B cell (primary cell): ENCODE data around the gene GLG1. TPM values are rescaled to one million over a fixed set of nuclear protein-coding genes. Genes with fewer than 3 reads are reported as not detected.

Source experiments
- ATAC-seq: fragments of 200-7000 bp; cut with Tn5 transposase; one replicate; pipeline ENCODE4 v1.10.0; 2021; ENCODE audit warnings: low read depth, mild to moderate bottlenecking, moderate number of reproducible peaks, moderate library complexity
- CTCF ChIA-PET: fragments of 350-600 bp; sonication (Branson Sonifier 250); formaldehyde crosslinking; loops from one replicate; lab custom pipeline; 2021; ENCODE audit warnings: antibody characterized with exemption, inconsistent platforms; lab: Charles Lee
- POLR2A ChIA-PET: fragments of 350-600 bp; sonication (Branson Sonifier 250); formaldehyde crosslinking; loops from one replicate; lab custom pipeline; 2021; ENCODE audit warnings: antibody characterized with exemption; lab: Charles Lee
- DNase-seq: peaks from one replicate; pipeline ENCODE4 v3.0.0; 2013
- H2AFZ ChIP-seq: 2 replicates; pipeline ENCODE4 v1.6.1; 2012; ENCODE audit warnings: mild to moderate bottlenecking, low read depth, low read length; ENCODE audit not compliant: insufficient read depth, poor library complexity, severe bottlenecking
- H3K27ac ChIP-seq, 2 donors: 1 replicate in 1 of 2; 2 replicates in 1 of 2; pipeline ENCODE4 v1.5.1; 2012 to 2013; ENCODE audit warnings: low read length in 2 of 2, mild to moderate bottlenecking in 2 of 2, moderate library complexity in 1 of 2
- H3K27me3 ChIP-seq, 4 experiments: fragments of 200-600 bp in 1 of 4; sonication (generic) in 1 of 4; replicated peaks in 1 of 4; 1 replicate in 2 of 4; 2 replicates in 2 of 4; pipeline versions ENCODE4 v1.6.1 to v1.7.0; 2013 to 2016; ENCODE audit warnings: low read length in 3 of 4, mild to moderate bottlenecking in 2 of 4, mixed read lengths in 1 of 4, moderate library complexity in 1 of 4; ENCODE audit not compliant: insufficient read depth in 4 of 4, control insufficient read depth in 3 of 4; ENCODE audit errors: control extremely low read depth in 1 of 4
- H3K36me3 ChIP-seq, 2 experiments: replicated peaks in 1 of 2; 1 replicate in 1 of 2; 2 replicates in 1 of 2; pipeline versions ENCODE4 v1.6.1 to v1.7.1; 2013; ENCODE audit warnings: low read length in 1 of 2; ENCODE audit not compliant: insufficient read depth in 2 of 2, control insufficient read depth in 1 of 2; ENCODE audit errors: control extremely low read depth in 1 of 2, extremely low read depth in 1 of 2
- H3K4me1 ChIP-seq, 2 donors: fragments of 200-600 bp in 1 of 2; sonication (generic) in 1 of 2; 1 replicate in 1 of 2; 2 replicates in 1 of 2; pipeline versions ENCODE4 v1.5.1 to v1.6.1; 2013 to 2017; ENCODE audit warnings: low read length in 2 of 2; ENCODE audit not compliant: control insufficient read depth in 2 of 2, insufficient read depth in 2 of 2
- H3K4me2 ChIP-seq: replicated peaks from 2 replicates; pipeline ENCODE3; 2012; ENCODE audit warnings: mild to moderate bottlenecking, low read depth, low read length; ENCODE audit not compliant: poor library complexity, severe bottlenecking
- H3K4me3 ChIP-seq, 5 experiments: fragments of 200-600 bp in 1 of 5; sonication (generic) in 1 of 5; 1 replicate in 3 of 5; 2 replicates in 2 of 5; pipeline versions ENCODE4 v1.5.1 to v1.7.0; 2011 to 2016; ENCODE audit warnings: low read length in 4 of 5, mild to moderate bottlenecking in 4 of 5, low read depth in 2 of 5, control low read depth in 1 of 5, moderate library complexity in 1 of 5; ENCODE audit not compliant: insufficient read depth in 1 of 5; ENCODE audit errors: control extremely low read depth in 1 of 5, extremely low read depth in 1 of 5
- H3K79me2 ChIP-seq: fragments of 200-600 bp; sonication (generic); one replicate; pipeline ENCODE4 v1.6.0; 2016; ENCODE audit warnings: low read length; ENCODE audit not compliant: control insufficient read depth, insufficient read depth
- H3K9ac ChIP-seq: fragments of 200-600 bp; sonication (generic); 2 replicates; pipeline ENCODE4 v1.6.1; 2017; ENCODE audit warnings: mild to moderate bottlenecking, low read length, moderate library complexity
- H3K9me3 ChIP-seq, 3 donors: one replicate each; pipeline versions ENCODE4 v1.6.1 to v1.7.1; 2013; ENCODE audit warnings: low read length in 2 of 3; ENCODE audit not compliant: control insufficient read depth in 2 of 3, insufficient read depth in 1 of 3; ENCODE audit errors: control extremely low read depth in 1 of 3
- H4K20me1 ChIP-seq: 2 replicates; pipeline ENCODE4 v1.6.0; 2012; ENCODE audit warnings: mild to moderate bottlenecking, low read length; ENCODE audit not compliant: insufficient read depth, control insufficient read depth, poor library complexity, severe bottlenecking
- H3K27ac Mint-ChIP-seq: one replicate; pipeline ENCODE4 v1.8.0; 2021; ENCODE audit warnings: mixed read lengths
- H3K27me3 Mint-ChIP-seq: one replicate; pipeline ENCODE4 v1.8.0; 2021; ENCODE audit warnings: mixed read lengths
- H3K4me1 Mint-ChIP-seq: one replicate; pipeline ENCODE4 v1.8.0; 2021; ENCODE audit warnings: mixed read lengths
- H3K4me3 Mint-ChIP-seq: one replicate; pipeline ENCODE4 v1.8.0; 2021; ENCODE audit warnings: mixed read lengths
- H3K9me3 Mint-ChIP-seq: one replicate; pipeline ENCODE4 v1.8.0; 2022; ENCODE audit warnings: mixed read lengths; ENCODE audit not compliant: insufficient read depth
- EZH2 ChIP-seq: IDR thresholded peaks from 2 replicates; pipeline ENCODE4 v1.6.1; 2012; ENCODE audit warnings: borderline replicate concordance, low read depth, mild to moderate bottlenecking, moderate library complexity, low read length; ENCODE audit not compliant: insufficient read depth, poor library complexity, severe bottlenecking
- WGBS: methylation state at CpG from one replicate; pipeline ENCODE4 v1.1.5; 2013; ENCODE audit warnings: missing lambda C conversion rate; ENCODE audit not compliant: insufficient coverage; 5-methylcytosine and 5-hydroxymethylcytosine counted together
- intact Hi-C: fragments of 100-400 bp; cut with micrococcal nuclease; formaldehyde crosslinking; loops from one replicate; pipeline ENCODE4 v1.10.0; 2022
- polyA plus RNA-seq: library from polyadenylated mRNA; depleted of rRNA; stranded (reverse); fragments of >200 nt; gene quantifications from 2 replicates; pipeline ENCODE4 v1.2.3, GENCODE V29; 2012
- total RNA-seq, 2 donors: library from RNA; stranded (reverse); fragments of 120-200 nt in 1 of 2; gene quantifications; 1 replicate in 1 of 2; 2 replicates in 1 of 2; pipeline versions ENCODE4 v1.2.3 to v1.2.4, GENCODE V29; 2013 to 2022
- TF ChIP-seq, protein P1 (sequence below): fragments of 200-600 bp; IDR thresholded peaks from one replicate; pipeline ENCODE4 v1.8.0; 2022; ENCODE audit warnings: antibody characterized with exemption, mild to moderate bottlenecking

The GLG1 gene
- total and polyA plus RNA-seq, 2 donors (not counting 1 experiment from before 2014, with no cell fraction given) = 28.3 to 114 TPM

DNA sequence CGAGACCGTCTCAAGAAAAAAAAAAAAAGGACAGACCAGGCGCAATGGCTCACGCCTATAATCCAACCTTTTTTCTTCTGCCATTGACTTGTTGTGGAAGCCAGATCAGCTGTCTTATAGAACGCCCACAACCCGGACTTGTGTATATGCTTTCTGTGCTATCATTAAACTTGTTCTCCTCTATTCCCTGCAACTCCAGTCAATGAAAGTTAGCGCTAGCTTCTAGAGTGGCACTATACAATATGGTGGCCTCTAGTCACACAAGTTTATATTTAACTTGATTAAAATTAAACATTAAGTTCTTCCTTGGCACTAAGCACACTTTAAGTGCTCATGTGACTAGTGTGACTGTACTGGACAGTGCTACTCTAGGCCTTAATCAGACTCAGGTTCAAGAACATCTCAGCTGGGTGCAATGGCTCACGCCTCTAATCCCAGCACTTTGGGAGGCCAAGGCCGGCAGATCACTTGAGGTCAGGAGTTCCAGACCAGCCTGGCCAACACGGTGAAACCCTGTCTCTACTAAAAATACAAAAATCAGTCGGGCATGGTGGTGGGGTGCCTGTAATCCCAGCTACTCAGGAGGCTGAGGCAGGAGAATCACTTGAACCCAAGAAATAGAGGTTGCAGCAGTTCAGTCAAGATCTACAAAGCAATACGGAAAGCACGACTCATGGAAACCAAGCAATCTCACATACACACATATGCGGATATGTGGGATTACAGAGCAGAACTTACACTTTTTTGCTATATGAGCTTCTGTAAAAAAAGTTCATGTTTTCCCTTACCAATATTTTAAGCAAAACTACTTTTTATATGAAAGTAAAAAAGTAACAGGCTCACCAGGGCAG, 18.8 kb upstream of the GLG1 start:
- H3K27me3 Mint-ChIP-seq = no peaks in the 10 kb centered on the region
- H3K4me3 Mint-ChIP-seq = no peak overlapping the region
- no peak for ATAC-seq
- no peak for TF ChIP-seq EZH2
- TF ChIP-seq, protein P1, sequence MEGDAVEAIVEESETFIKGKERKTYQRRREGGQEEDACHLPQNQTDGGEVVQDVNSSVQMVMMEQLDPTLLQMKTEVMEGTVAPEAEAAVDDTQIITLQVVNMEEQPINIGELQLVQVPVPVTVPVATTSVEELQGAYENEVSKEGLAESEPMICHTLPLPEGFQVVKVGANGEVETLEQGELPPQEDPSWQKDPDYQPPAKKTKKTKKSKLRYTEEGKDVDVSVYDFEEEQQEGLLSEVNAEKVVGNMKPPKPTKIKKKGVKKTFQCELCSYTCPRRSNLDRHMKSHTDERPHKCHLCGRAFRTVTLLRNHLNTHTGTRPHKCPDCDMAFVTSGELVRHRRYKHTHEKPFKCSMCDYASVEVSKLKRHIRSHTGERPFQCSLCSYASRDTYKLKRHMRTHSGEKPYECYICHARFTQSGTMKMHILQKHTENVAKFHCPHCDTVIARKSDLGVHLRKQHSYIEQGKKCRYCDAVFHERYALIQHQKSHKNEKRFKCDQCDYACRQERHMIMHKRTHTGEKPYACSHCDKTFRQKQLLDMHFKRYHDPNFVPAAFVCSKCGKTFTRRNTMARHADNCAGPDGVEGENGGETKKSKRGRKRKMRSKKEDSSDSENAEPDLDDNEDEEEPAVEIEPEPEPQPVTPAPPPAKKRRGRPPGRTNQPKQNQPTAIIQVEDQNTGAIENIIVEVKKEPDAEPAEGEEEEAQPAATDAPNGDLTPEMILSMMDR = no peak
- peaks cover 4% of the 10 kb centered on the region for H3K79me2 ChIP-seq
- no peaks in the 10 kb centered on the region for H3K9me3 ChIP-seq
- peaks cover 5% of the 10 kb centered on the region for H4K20me1 ChIP-seq
- ChIA-PET POLR2A (no interaction called here), CTCF (interaction anchor here (0.6 to 1.8 kb wide), 5 partner anchors 19 to 939 kb away, joined by 3 to 4 read pairs (median 3); partner anchors contain the start of gene GLG1)
- no peaks in the 10 kb centered on the region for H3K9me3 Mint-ChIP-seq
- H2AFZ ChIP-seq = no peak overlapping the region
- no peak overlapping the region for H3K9ac ChIP-seq
- intact Hi-C loops = loop anchor here (10.0 kb wide), 1 partner anchor 121 kb away; no protein-coding TSS in a partner anchor
- whole genome bisulfite sequencing = 97% methylated on average over 6 of the region's 14 CpGs
- no peak for DNase-seq
- H3K27me3 ChIP-seq = no peaks in the 10 kb centered on the region
- H3K27ac ChIP-seq = no peak overlapping the region
- no peaks in the 10 kb centered on the region for H3K4me1 ChIP-seq
- H3K36me3 ChIP-seq = peaks cover 11 to 85% of the 10 kb centered on the region in 2 experiments
- no peak overlapping the region for H3K27ac Mint-ChIP-seq
- H3K4me1 Mint-ChIP-seq = no peaks in the 10 kb centered on the region
- H3K4me2 ChIP-seq = no peak overlapping the region
- no peak overlapping the region for H3K4me3 ChIP-seq

DNA sequence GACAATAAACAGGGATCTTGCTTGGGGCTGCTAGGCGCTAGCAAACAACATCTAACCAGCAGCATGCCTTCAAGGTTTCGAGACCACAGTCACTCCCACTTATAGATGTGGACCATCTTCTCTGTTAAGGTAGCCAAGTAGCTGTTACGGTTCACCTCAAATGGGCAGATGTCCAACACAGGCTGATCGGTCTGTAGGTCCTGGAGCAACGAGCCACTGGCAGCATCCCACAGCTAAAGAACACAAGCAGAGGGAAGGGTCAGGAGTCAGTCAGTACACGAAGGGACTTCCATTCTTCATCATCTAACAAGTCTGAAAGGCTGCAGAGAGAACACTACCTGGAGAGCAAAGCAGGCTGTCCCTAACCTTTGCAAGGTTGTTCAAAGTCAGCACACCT, 16.9 kb upstream of the GLG1 start:
- H3K27ac Mint-ChIP-seq = no peak overlapping the region
- Histone ChIP-seq H4K20me1 (peaks cover 5% of the 10 kb centered on the region), H3K4me3 (no peak overlapping the region), H3K4me2 (no peak overlapping the region), H3K79me2 (peaks cover 4% of the 10 kb centered on the region), H3K27me3 (no peaks in the 10 kb centered on the region), H3K27ac (no peak overlapping the region), H3K9me3 (no peaks in the 10 kb centered on the region), H3K9ac (no peak overlapping the region), H3K4me1 (no peaks in the 10 kb centered on the region), H3K36me3 (peaks cover 9 to 70% of the 10 kb centered on the region in 2 experiments), H2AFZ (no peak overlapping the region)
- ATAC-seq = no peak
- no peak overlapping the region for H3K4me3 Mint-ChIP-seq
- intact Hi-C loops = loop anchor here (10.0 kb wide), 1 partner anchor 119 kb away; no protein-coding TSS in a partner anchor
- POLR2A ChIA-PET = no interaction called here
- no peaks in the 10 kb centered on the region for H3K27me3 Mint-ChIP-seq
- TF ChIP-seq, protein P1 = no peak
- no peak for TF ChIP-seq EZH2
- CTCF ChIA-PET = interaction anchor here (0.5 to 1.5 kb wide), 4 partner anchors 40 to 314 kb away, joined by 3 read pairs; no protein-coding TSS in a partner anchor
- no peak for DNase-seq
- no peaks in the 10 kb centered on the region for H3K9me3 Mint-ChIP-seq
- H3K4me1 Mint-ChIP-seq = no peaks in the 10 kb centered on the region
- 90% methylated on average over 5 of the region's 6 CpGs for WGBS
